ENCODE data around the gene GGTA1.
"Not testable (repeated sequence)": the region's sequence is repeated elsewhere in the genome, so short reads cannot be mapped to it uniquely, and the experiment has no call there.

The GGTA1 gene

DNA sequence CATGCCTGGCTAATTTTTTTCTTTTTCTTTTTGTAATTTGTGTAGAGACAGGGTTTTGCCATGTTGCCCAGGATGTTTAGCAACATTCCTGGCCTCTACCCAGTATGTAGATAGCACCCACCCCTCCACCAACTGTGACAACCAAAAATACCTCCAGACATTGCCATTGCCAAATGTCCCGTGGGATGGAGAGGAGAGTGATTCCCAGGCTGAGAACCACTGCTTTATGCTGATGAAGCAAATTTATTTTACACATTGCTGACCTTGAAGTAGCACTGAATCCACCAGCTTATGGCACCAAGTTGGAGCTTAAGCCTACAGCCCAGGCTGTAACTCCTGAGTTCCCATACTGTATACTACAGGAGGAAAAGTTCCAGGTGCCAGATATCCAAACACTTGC is 58.5 kb downstream of the GGTA1 start:
- ChIA-PET POLR2A (no interaction called here), CTCF (interaction anchor here (0.6 kb wide), 1 partner anchor 678 kb away, joined by 3 read pairs; no protein-coding TSS in a partner anchor)
- TF ChIP-seq FOXA1 (IDR thresholded peaks at IDR 0.05) (no peak), FOXM1 (IDR thresholded peaks at IDR 0.05; ENCODE audit: borderline replicate concordance) (no peak), SP1 (IDR thresholded peaks at IDR 0.05) (no peak)
- DNase-seq (ENCODE audit: extremely low spot score): no peak

GRCh38 chr9:121439711-121440664 is 59.7 kb downstream of the GGTA1 start:
- TF ChIP-seq HDGF (IDR thresholded peaks at IDR 0.05; ENCODE audit: borderline replicate concordance) (no peak), TARDBP (IDR thresholded peaks at IDR 0.05) (no peak), ELF4 (IDR thresholded peaks at IDR 0.05) (no peak), SUZ12 (IDR thresholded peaks at IDR 0.05) (no peak), NFRKB (IDR thresholded peaks at IDR 0.05) (no peak), FOXM1 (IDR thresholded peaks at IDR 0.05; ENCODE audit: borderline replicate concordance) (no peak), FOXK2 (IDR thresholded peaks at IDR 0.05) (no peak), SP1 (IDR thresholded peaks at IDR 0.05) (no peak), BHLHE40 (IDR thresholded peaks at IDR 0.05; ENCODE audit: borderline replicate concordance) (no peak), L3MBTL2 (conservative IDR thresholded peaks at IDR 0.05) (no peak), CTBP1 (IDR thresholded peaks at IDR 0.05; ENCODE audit: borderline replicate concordance) (no peak), LEF1 (IDR thresholded peaks at IDR 0.05; ENCODE audit: borderline replicate concordance) (no peak), FOXA1 (IDR thresholded peaks at IDR 0.05) (no peak), ARNT (IDR thresholded peaks at IDR 0.05) (no peak), ZNF384 (IDR thresholded peaks at IDR 0.05) (no peak)
- TF ChIP-seq, protein P1, sequence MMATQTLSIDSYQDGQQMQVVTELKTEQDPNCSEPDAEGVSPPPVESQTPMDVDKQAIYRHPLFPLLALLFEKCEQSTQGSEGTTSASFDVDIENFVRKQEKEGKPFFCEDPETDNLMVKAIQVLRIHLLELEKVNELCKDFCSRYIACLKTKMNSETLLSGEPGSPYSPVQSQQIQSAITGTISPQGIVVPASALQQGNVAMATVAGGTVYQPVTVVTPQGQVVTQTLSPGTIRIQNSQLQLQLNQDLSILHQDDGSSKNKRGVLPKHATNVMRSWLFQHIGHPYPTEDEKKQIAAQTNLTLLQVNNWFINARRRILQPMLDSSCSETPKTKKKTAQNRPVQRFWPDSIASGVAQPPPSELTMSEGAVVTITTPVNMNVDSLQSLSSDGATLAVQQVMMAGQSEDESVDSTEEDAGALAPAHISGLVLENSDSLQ (IDR thresholded peaks at IDR 0.05): no peak
- CTCF ChIA-PET: interaction anchor here (0.5 to 1.1 kb wide), 5 partner anchors 9 to 216 kb away, joined by 3 to 4 read pairs (median 3); no protein-coding TSS in a partner anchor
- DNase-seq (ENCODE audit: extremely low spot score): peak; percentile 55
- POLR2A ChIA-PET: interaction anchor here (0.6 kb wide), 1 partner anchor 17 kb away, joined by 3 read pairs; no protein-coding TSS in a partner anchor

DNA sequence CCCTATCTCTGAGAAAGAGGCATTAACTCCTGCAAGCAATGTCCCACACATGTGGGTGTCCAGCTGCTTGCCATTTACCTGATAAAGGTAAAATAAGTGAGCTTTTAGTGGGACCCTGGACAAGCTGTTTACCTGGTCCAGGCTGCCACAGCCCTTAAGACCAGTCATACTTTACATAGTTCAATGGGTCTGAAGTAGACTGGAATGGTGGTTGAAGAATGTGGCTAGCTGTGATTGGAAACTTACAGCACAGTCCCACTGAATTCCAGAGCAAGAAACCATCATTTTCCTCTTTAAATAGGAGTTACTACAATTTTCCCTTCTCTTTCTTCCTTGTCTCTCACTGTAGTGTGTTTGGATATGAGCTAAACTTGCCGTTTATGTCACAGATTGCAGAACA is 60.6 kb downstream of the GGTA1 start:
- ChIA-PET CTCF (interaction anchor here (1.1 kb wide), 1 partner anchor 12 kb away, joined by 3 read pairs; no protein-coding TSS in a partner anchor), POLR2A (no interaction called here)
- no peak for DNase-seq (ENCODE audit: extremely low spot score)
- no peak for TF ChIP-seq L3MBTL2 (conservative IDR thresholded peaks at IDR 0.05)
- TF ChIP-seq FOXM1 (IDR thresholded peaks at IDR 0.05; ENCODE audit: borderline replicate concordance): no peak
- no peak for TF ChIP-seq ARNT (IDR thresholded peaks at IDR 0.05)
- TF ChIP-seq HDGF (IDR thresholded peaks at IDR 0.05; ENCODE audit: borderline replicate concordance): no peak
- no peak for TF ChIP-seq TARDBP (IDR thresholded peaks at IDR 0.05)
- no peak for TF ChIP-seq BHLHE40 (IDR thresholded peaks at IDR 0.05; ENCODE audit: borderline replicate concordance)
- no peak for TF ChIP-seq NFRKB (IDR thresholded peaks at IDR 0.05)
- TF ChIP-seq FOXA1 (IDR thresholded peaks at IDR 0.05): no peak
- no peak for TF ChIP-seq ELF4 (IDR thresholded peaks at IDR 0.05)
- no peak for TF ChIP-seq SP1 (IDR thresholded peaks at IDR 0.05)
- no peak for TF ChIP-seq ZNF384 (IDR thresholded peaks at IDR 0.05)
- no peak for TF ChIP-seq LEF1 (IDR thresholded peaks at IDR 0.05; ENCODE audit: borderline replicate concordance)
- TF ChIP-seq, protein P1 (IDR thresholded peaks at IDR 0.05): no peak

- CTCF ChIA-PET: no interaction called here
- no peak for DNase-seq (ENCODE audit: extremely low spot score)
- no peak for TF ChIP-seq FOXM1 (IDR thresholded peaks at IDR 0.05; ENCODE audit: borderline replicate concordance)
- no peak for TF ChIP-seq SP1 (IDR thresholded peaks at IDR 0.05)
- no peak for TF ChIP-seq ELF4 (IDR thresholded peaks at IDR 0.05)
- TF ChIP-seq HDGF (IDR thresholded peaks at IDR 0.05; ENCODE audit: borderline replicate concordance): no peak
- no peak for TF ChIP-seq CTBP1 (IDR thresholded peaks at IDR 0.05; ENCODE audit: borderline replicate concordance)
- TF ChIP-seq L3MBTL2 (conservative IDR thresholded peaks at IDR 0.05): no peak
- no peak for TF ChIP-seq NFRKB (IDR thresholded peaks at IDR 0.05)
- no peak for TF ChIP-seq TARDBP (IDR thresholded peaks at IDR 0.05)
- no peak for TF ChIP-seq FOXK2 (IDR thresholded peaks at IDR 0.05)
- no peak for TF ChIP-seq FOXA1 (IDR thresholded peaks at IDR 0.05)
- no peak for TF ChIP-seq ZNF384 (IDR thresholded peaks at IDR 0.05)
- POLR2A ChIA-PET: no interaction called here
Measured at GRCh38 chr9:121437891-121438290, 61.8 kb downstream of the GGTA1 start.

DNA sequence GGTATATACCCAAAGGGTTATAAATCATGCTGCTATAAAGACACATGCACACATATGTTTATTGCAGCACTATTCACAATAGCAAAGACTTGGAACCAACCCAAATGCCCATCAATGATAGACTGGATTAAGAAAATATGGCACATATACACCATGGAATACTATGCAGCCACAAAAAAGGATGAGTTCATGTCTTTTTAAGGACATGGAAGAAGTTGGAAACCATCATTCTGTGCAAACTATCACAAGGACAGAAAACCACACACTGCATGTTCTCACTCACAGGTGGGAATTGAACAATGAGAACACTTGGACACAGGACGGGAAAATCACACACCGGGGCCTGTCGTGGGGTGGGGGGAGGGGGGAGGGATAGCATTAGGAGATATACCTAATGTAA is 62.6 kb downstream of the GGTA1 start:
- CTCF ChIA-PET; POLR2A ChIA-PET; DNase-seq (ENCODE audit: extremely low spot score): not testable (repeated sequence)

GRCh38 chr9:121434969-121435368 is 64.7 kb downstream of the GGTA1 start:
- POLR2A ChIA-PET: no interaction called here
- DNase-seq (ENCODE audit: extremely low spot score): no peak
- TF ChIP-seq, protein P1 (IDR thresholded peaks at IDR 0.05): no peak
- TF ChIP-seq SP1 (IDR thresholded peaks at IDR 0.05) (no peak), FOXK2 (IDR thresholded peaks at IDR 0.05) (no peak), HDGF (IDR thresholded peaks at IDR 0.05; ENCODE audit: borderline replicate concordance) (no peak), L3MBTL2 (conservative IDR thresholded peaks at IDR 0.05) (no peak), LEF1 (IDR thresholded peaks at IDR 0.05; ENCODE audit: borderline replicate concordance) (no peak), SUZ12 (IDR thresholded peaks at IDR 0.05) (no peak), CTBP1 (IDR thresholded peaks at IDR 0.05; ENCODE audit: borderline replicate concordance) (no peak), FOXA1 (IDR thresholded peaks at IDR 0.05) (no peak), NFRKB (IDR thresholded peaks at IDR 0.05) (no peak), ELF4 (IDR thresholded peaks at IDR 0.05) (no peak), TARDBP (IDR thresholded peaks at IDR 0.05) (no peak), ZNF384 (IDR thresholded peaks at IDR 0.05) (no peak), ARNT (IDR thresholded peaks at IDR 0.05) (no peak), FOXM1 (IDR thresholded peaks at IDR 0.05; ENCODE audit: borderline replicate concordance) (no peak), BHLHE40 (IDR thresholded peaks at IDR 0.05; ENCODE audit: borderline replicate concordance) (no peak)
- CTCF ChIA-PET: no interaction called here

All from HEK293T (cell line).